ENCODE measurements around the gene GDF3.
"Not testable (repeated sequence)": the region's sequence is repeated elsewhere in the genome, so short reads cannot be mapped to it uniquely, and the experiment has no call there.

Gene GDF3

GRCh38 chr12:7679251-7680045 is 16.1 kb downstream of the GDF3 start:
- no peaks in the 10 kb centered on the region for H3K9me3 ChIP-seq (replicated peaks in 1 of 2; ENCODE audit: control insufficient read depth in 2 of 2, insufficient read depth in 1 of 2, low read depth in 1 of 2, low read length in 2 of 2)
- H2AFZ ChIP-seq (ENCODE audit: low read length): no peak overlapping the region
- H3K18ac ChIP-seq (ENCODE audit: low read length): no peak overlapping the region
- H3K23ac ChIP-seq (ENCODE audit: low read depth, low read length, poor library complexity): no peak overlapping the region
- H3K4ac ChIP-seq (ENCODE audit: low read length): no peak overlapping the region
- no CpG with 5 or more reads among the region's 9 CpGs for WGBS, 2 donors (ENCODE audit: extremely low coverage in 2 of 2, insufficient read length in 2 of 2, insufficient replicate concordance in 1 of 2)
- H2AK5ac ChIP-seq (ENCODE audit: low read depth, low read length): no peak overlapping the region
- H3K36me3 ChIP-seq (replicated peaks in 1 of 2; ENCODE audit: control insufficient read depth in 2 of 2, insufficient read depth in 2 of 2, low read length in 2 of 2): no peaks in the 10 kb centered on the region
- no peak overlapping the region for H4K8ac ChIP-seq (ENCODE audit: low read depth, low read length)
- no peaks in the 10 kb centered on the region for H3K79me1 ChIP-seq (ENCODE audit: low read depth, low read length)
- no peak overlapping the region for H2BK15ac ChIP-seq (ENCODE audit: low read length)
- H2BK120ac ChIP-seq (ENCODE audit: low read depth, low read length): no peak overlapping the region
- DNase-seq (ENCODE audit: low spot score): no peak
- H3K27ac ChIP-seq (replicated peaks; ENCODE audit: low read length): no peak overlapping the region
- H3K27me3 ChIP-seq (ENCODE audit: control insufficient read depth in 3 of 3, insufficient read depth in 3 of 3, low read depth in 1 of 3, low read length in 3 of 3): no peaks in the 10 kb centered on the region
- no peaks in the 10 kb centered on the region for H3K4me1 ChIP-seq (ENCODE audit: control insufficient read depth in 2 of 2, insufficient read depth in 1 of 2, low read depth in 1 of 2, low read length in 2 of 2)
- H2BK12ac ChIP-seq (ENCODE audit: low read length): no peak overlapping the region
- H4K91ac ChIP-seq (ENCODE audit: low read depth, low read length, poor library complexity): no peak overlapping the region
- peak overlapping the region; percentile 0 for H3K9ac ChIP-seq (ENCODE audit: low read depth, low read length, poor library complexity)
- no peak overlapping the region for H2BK5ac ChIP-seq (ENCODE audit: low read length)
- H3K4me3 ChIP-seq (ENCODE audit: low read length in 2 of 2): no peak overlapping the region
- no peak overlapping the region for H3K14ac ChIP-seq (ENCODE audit: low read length)
- H3K4me2 ChIP-seq (ENCODE audit: insufficient read depth, low read length, poor library complexity, severe bottlenecking): no peak overlapping the region

GRCh38 chr12:7678744-7679143 is 16.8 kb downstream of the GDF3 start:
- Histone ChIP-seq H3K27me3 (ENCODE audit: control insufficient read depth in 3 of 3, insufficient read depth in 3 of 3, low read depth in 1 of 3, low read length in 3 of 3) (no peaks in the 10 kb centered on the region), H2BK15ac (ENCODE audit: low read length) (no peak overlapping the region), H2AK5ac (ENCODE audit: low read depth, low read length) (no peak overlapping the region), H3K14ac (ENCODE audit: low read length) (no peak overlapping the region), H2BK12ac (ENCODE audit: low read length) (no peak overlapping the region), H3K4me3 (ENCODE audit: low read length in 2 of 2) (no peak overlapping the region), H3K4me2 (ENCODE audit: insufficient read depth, low read length, poor library complexity, severe bottlenecking) (no peak overlapping the region), H3K79me1 (ENCODE audit: low read depth, low read length) (no peaks in the 10 kb centered on the region), H3K9me3 (replicated peaks in 1 of 2; ENCODE audit: control insufficient read depth in 2 of 2, insufficient read depth in 1 of 2, low read depth in 1 of 2, low read length in 2 of 2) (no peaks in the 10 kb centered on the region), H3K36me3 (replicated peaks in 1 of 2; ENCODE audit: control insufficient read depth in 2 of 2, insufficient read depth in 2 of 2, low read length in 2 of 2) (no peaks in the 10 kb centered on the region), H3K23ac (ENCODE audit: low read depth, low read length, poor library complexity) (no peak overlapping the region), H3K18ac (ENCODE audit: low read length) (no peak overlapping the region), H3K9ac (ENCODE audit: low read depth, low read length, poor library complexity) (peak overlapping the region; percentile 0), H2BK120ac (ENCODE audit: low read depth, low read length) (no peak overlapping the region), H2AFZ (ENCODE audit: low read length) (no peak overlapping the region), H4K8ac (ENCODE audit: low read depth, low read length) (no peak overlapping the region), H2BK5ac (ENCODE audit: low read length) (no peak overlapping the region), H4K91ac (ENCODE audit: low read depth, low read length, poor library complexity) (no peak overlapping the region), H3K4ac (ENCODE audit: low read length) (no peak overlapping the region), H3K27ac (replicated peaks; ENCODE audit: low read length) (no peak overlapping the region), H3K4me1 (ENCODE audit: control insufficient read depth in 2 of 2, insufficient read depth in 1 of 2, low read depth in 1 of 2, low read length in 2 of 2) (no peaks in the 10 kb centered on the region)
- no peak for DNase-seq (ENCODE audit: low spot score)
- no CpG with 5 or more reads among the region's 8 CpGs for WGBS, 2 donors (ENCODE audit: extremely low coverage in 2 of 2, insufficient read length in 2 of 2, insufficient replicate concordance in 1 of 2)

DNA sequence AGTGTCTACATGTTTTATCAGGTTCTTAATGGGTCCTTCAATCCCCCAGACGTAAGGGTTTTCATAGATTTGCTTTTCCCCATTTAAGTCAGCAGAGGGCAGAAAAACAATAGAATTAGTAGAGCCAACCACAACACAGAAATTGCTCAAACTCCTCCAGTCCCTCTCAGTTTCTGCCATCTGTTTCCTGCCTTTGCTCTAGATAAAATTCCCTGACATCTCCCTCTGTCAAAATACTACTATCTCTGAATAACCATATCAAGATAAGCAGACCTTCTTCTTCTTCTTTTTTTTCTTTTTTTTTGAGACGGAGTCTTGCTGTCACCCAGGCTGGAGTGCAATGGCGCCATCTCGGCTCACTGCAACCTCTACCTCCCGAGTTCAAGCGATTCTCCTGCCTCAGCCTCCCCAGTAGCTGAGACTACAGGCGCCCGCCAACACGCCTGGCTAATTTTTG is 18.1 kb downstream of the GDF3 start:
- H3K4me2 ChIP-seq (ENCODE audit: insufficient read depth, low read length, poor library complexity, severe bottlenecking); H2AFZ ChIP-seq (ENCODE audit: low read length); H3K9me3 ChIP-seq (replicated peaks in 1 of 2; ENCODE audit: control insufficient read depth in 2 of 2, insufficient read depth in 1 of 2, low read depth in 1 of 2, low read length in 2 of 2); H3K4ac ChIP-seq (ENCODE audit: low read length); H3K36me3 ChIP-seq (replicated peaks in 1 of 2; ENCODE audit: control insufficient read depth in 2 of 2, insufficient read depth in 2 of 2, low read length in 2 of 2); H3K79me1 ChIP-seq (ENCODE audit: low read depth, low read length); H3K4me1 ChIP-seq (ENCODE audit: control insufficient read depth in 2 of 2, insufficient read depth in 1 of 2, low read depth in 1 of 2, low read length in 2 of 2); H4K8ac ChIP-seq (ENCODE audit: low read depth, low read length); H2BK120ac ChIP-seq (ENCODE audit: low read depth, low read length); H2BK5ac ChIP-seq (ENCODE audit: low read length); H3K27me3 ChIP-seq (ENCODE audit: control insufficient read depth in 3 of 3, insufficient read depth in 3 of 3, low read depth in 1 of 3, low read length in 3 of 3); H2BK15ac ChIP-seq (ENCODE audit: low read length); DNase-seq (ENCODE audit: low spot score); H3K23ac ChIP-seq (ENCODE audit: low read depth, low read length, poor library complexity); H2AK5ac ChIP-seq (ENCODE audit: low read depth, low read length); H3K4me3 ChIP-seq (ENCODE audit: low read length in 2 of 2); H4K91ac ChIP-seq (ENCODE audit: low read depth, low read length, poor library complexity); H3K18ac ChIP-seq (ENCODE audit: low read length); H3K9ac ChIP-seq (ENCODE audit: low read depth, low read length, poor library complexity); H3K14ac ChIP-seq (ENCODE audit: low read length); H3K27ac ChIP-seq (replicated peaks; ENCODE audit: low read length); H2BK12ac ChIP-seq (ENCODE audit: low read length): not testable (repeated sequence)
- WGBS, 2 donors (ENCODE audit: extremely low coverage in 2 of 2, insufficient read length in 2 of 2, insufficient replicate concordance in 1 of 2): no CpG with 5 or more reads among the region's 9 CpGs

- H3K79me1 ChIP-seq (ENCODE audit: low read depth, low read length); H4K91ac ChIP-seq (ENCODE audit: low read depth, low read length, poor library complexity); H3K4me1 ChIP-seq (ENCODE audit: control insufficient read depth in 2 of 2, insufficient read depth in 1 of 2, low read depth in 1 of 2, low read length in 2 of 2); H2BK12ac ChIP-seq (ENCODE audit: low read length); H4K8ac ChIP-seq (ENCODE audit: low read depth, low read length); H3K14ac ChIP-seq (ENCODE audit: low read length); H3K23ac ChIP-seq (ENCODE audit: low read depth, low read length, poor library complexity); H3K4me2 ChIP-seq (ENCODE audit: insufficient read depth, low read length, poor library complexity, severe bottlenecking); H2AK5ac ChIP-seq (ENCODE audit: low read depth, low read length); H3K4me3 ChIP-seq (ENCODE audit: low read length in 2 of 2); H2BK120ac ChIP-seq (ENCODE audit: low read depth, low read length); H3K27me3 ChIP-seq (ENCODE audit: control insufficient read depth in 3 of 3, insufficient read depth in 3 of 3, low read depth in 1 of 3, low read length in 3 of 3); H3K9ac ChIP-seq (ENCODE audit: low read depth, low read length, poor library complexity); H3K36me3 ChIP-seq (replicated peaks in 1 of 2; ENCODE audit: control insufficient read depth in 2 of 2, insufficient read depth in 2 of 2, low read length in 2 of 2); H3K18ac ChIP-seq (ENCODE audit: low read length); H2BK15ac ChIP-seq (ENCODE audit: low read length); DNase-seq (ENCODE audit: low spot score); H3K9me3 ChIP-seq (replicated peaks in 1 of 2; ENCODE audit: control insufficient read depth in 2 of 2, insufficient read depth in 1 of 2, low read depth in 1 of 2, low read length in 2 of 2); H3K4ac ChIP-seq (ENCODE audit: low read length); H2BK5ac ChIP-seq (ENCODE audit: low read length); H3K27ac ChIP-seq (replicated peaks; ENCODE audit: low read length); H2AFZ ChIP-seq (ENCODE audit: low read length): not testable (repeated sequence)
- no CpG with 5 or more reads among the region's 6 CpGs for WGBS, 2 donors (ENCODE audit: extremely low coverage in 2 of 2, insufficient read length in 2 of 2, insufficient replicate concordance in 1 of 2)
Observed at GRCh38 chr12:7675455-7675854, 20.1 kb downstream of the GDF3 start.
